Neuronal stem cell (in vitro differentiated cells): Measurements from ENCODE around the gene NR2E1.

Experiments used
- DNase-seq: peaks from one replicate; pipeline ENCODE4 v3.0.0-alpha.2; 2013; ENCODE audit warnings: low spot score
- H2AFZ ChIP-seq: one replicate; pipeline ENCODE4 v1.6.1; 2013; ENCODE audit warnings: mild to moderate bottlenecking, low read length, inconsistent platforms
- H2AK5ac ChIP-seq: 2 replicates; pipeline ENCODE4 v1.6.1; 2013; ENCODE audit warnings: low read depth, mild to moderate bottlenecking, inconsistent platforms, low read length, moderate library complexity, mixed read lengths
- H2BK120ac ChIP-seq: 2 replicates; pipeline ENCODE4 v1.6.1; 2013; ENCODE audit warnings: low read depth, mild to moderate bottlenecking, inconsistent platforms, low read length, moderate library complexity, mixed read lengths
- H2BK12ac ChIP-seq: one replicate; pipeline ENCODE4 v1.6.1; 2013; ENCODE audit warnings: low read length, inconsistent platforms
- H2BK15ac ChIP-seq: 2 replicates; pipeline ENCODE4 v1.6.1; 2013; ENCODE audit warnings: mild to moderate bottlenecking, low read length, inconsistent platforms, mixed read lengths
- H2BK5ac ChIP-seq: one replicate; pipeline ENCODE4 v1.6.1; 2013; ENCODE audit warnings: inconsistent platforms, mild to moderate bottlenecking, low read length, moderate library complexity
- H3K14ac ChIP-seq: one replicate; pipeline ENCODE4 v1.6.1; 2013; ENCODE audit warnings: low read length, inconsistent platforms
- H3K18ac ChIP-seq: 2 replicates; pipeline ENCODE4 v1.6.1; 2013; ENCODE audit warnings: low read length, inconsistent platforms
- H3K23ac ChIP-seq: 2 replicates; pipeline ENCODE4 v1.6.1; 2013; ENCODE audit warnings: low read depth, mild to moderate bottlenecking, mixed read lengths, low read length, inconsistent platforms; ENCODE audit not compliant: poor library complexity
- H3K27ac ChIP-seq: replicated peaks from 3 replicates; pipeline ENCODE4 v1.5.1; 2013; ENCODE audit warnings: low read length, inconsistent platforms
- H3K27me3 ChIP-seq, 3 experiments: 2 replicates each; pipeline ENCODE4 v1.6.1; 2013; ENCODE audit warnings: low read length in 3 of 3, mild to moderate bottlenecking in 2 of 3, inconsistent platforms in 1 of 3, low read depth in 1 of 3, mixed read lengths in 1 of 3, moderate library complexity in 1 of 3; ENCODE audit not compliant: control insufficient read depth in 3 of 3, insufficient read depth in 3 of 3
- H3K36me3 ChIP-seq, 2 donors: replicated peaks in 1 of 2; 2 replicates each; pipeline ENCODE4 v1.6.1; 2013; ENCODE audit warnings: low read length in 2 of 2; ENCODE audit not compliant: control insufficient read depth in 2 of 2, insufficient read depth in 2 of 2
- H3K4ac ChIP-seq: 2 replicates; pipeline ENCODE4 v1.6.1; 2013; ENCODE audit warnings: inconsistent platforms, mild to moderate bottlenecking, low read length, moderate library complexity
- H3K4me1 ChIP-seq, 2 donors: 1 replicate in 1 of 2; 2 replicates in 1 of 2; pipeline ENCODE4 v1.6.1; 2013; ENCODE audit warnings: low read length in 2 of 2, low read depth in 1 of 2; ENCODE audit not compliant: control insufficient read depth in 2 of 2, insufficient read depth in 1 of 2
- H3K4me2 ChIP-seq: one replicate; pipeline ENCODE4 v1.6.1; 2013; ENCODE audit warnings: mild to moderate bottlenecking, low read length, inconsistent platforms; ENCODE audit not compliant: insufficient read depth, poor library complexity, severe bottlenecking
- H3K4me3 ChIP-seq, 2 donors: 2 replicates each; pipeline ENCODE4 v1.5.1; 2013; ENCODE audit warnings: low read length in 2 of 2, mild to moderate bottlenecking in 2 of 2, inconsistent platforms in 1 of 2, moderate library complexity in 1 of 2
- H3K79me1 ChIP-seq: one replicate; pipeline ENCODE4 v1.6.1; 2013; ENCODE audit warnings: low read depth, mild to moderate bottlenecking, inconsistent platforms, low read length, moderate library complexity
- H3K9ac ChIP-seq: one replicate; pipeline ENCODE4 v1.6.1; 2013; ENCODE audit warnings: mild to moderate bottlenecking, low read depth, low read length, inconsistent platforms; ENCODE audit not compliant: poor library complexity
- H3K9me3 ChIP-seq, 2 donors: replicated peaks in 1 of 2; 2 replicates each; pipeline versions ENCODE3 to v1.6.1; 2013; ENCODE audit warnings: low read length in 2 of 2, mild to moderate bottlenecking in 2 of 2, inconsistent platforms in 1 of 2, low read depth in 1 of 2, mixed read lengths in 1 of 2, moderate library complexity in 1 of 2; ENCODE audit not compliant: control insufficient read depth in 2 of 2, insufficient read depth in 1 of 2
- H4K8ac ChIP-seq: one replicate; pipeline ENCODE4 v1.6.1; 2013; ENCODE audit warnings: low read depth, mild to moderate bottlenecking, inconsistent platforms, low read length, moderate library complexity
- H4K91ac ChIP-seq: one replicate; pipeline ENCODE4 v1.6.1; 2013; ENCODE audit warnings: low read length, low read depth, mild to moderate bottlenecking, inconsistent platforms; ENCODE audit not compliant: poor library complexity
- WGBS, 2 donors: extraction: QIAGEN DNeasy Blood & Tissue Kit; methylation state at CpG; one replicate each; pipeline ENCODE4 v1.1.7; 2013; ENCODE audit warnings: missing lambda C conversion rate in 2 of 2, mixed read lengths in 1 of 2; ENCODE audit not compliant: insufficient read length in 2 of 2, insufficient replicate concordance in 1 of 2; ENCODE audit errors: extremely low coverage in 2 of 2; 5-methylcytosine and 5-hydroxymethylcytosine counted together

Gene NR2E1

DNA sequence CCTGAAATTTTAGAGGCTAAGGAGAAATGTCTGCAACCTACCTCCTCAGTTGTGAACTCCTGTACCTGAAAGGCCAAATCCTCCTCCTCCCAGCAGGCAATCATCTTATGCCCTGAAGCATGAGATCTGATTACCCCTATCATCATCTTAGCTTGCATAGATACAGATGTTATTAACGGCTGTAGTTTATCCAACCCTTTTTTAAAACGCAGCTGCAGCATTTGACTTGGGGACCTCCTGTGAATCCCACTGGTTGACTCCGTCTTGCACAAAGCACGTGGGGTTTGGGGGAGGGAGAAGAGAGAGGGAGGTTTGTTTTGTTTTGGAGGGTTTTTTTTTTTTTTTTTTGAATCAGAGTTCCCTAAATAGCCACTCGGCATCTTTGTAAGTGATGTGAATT lies 5.8 kb upstream of the NR2E1 start:
- H4K91ac ChIP-seq = no peak overlapping the region
- no peaks in the 10 kb centered on the region for H3K79me1 ChIP-seq
- H3K4me2 ChIP-seq = no peak overlapping the region
- no peak overlapping the region for H2BK120ac ChIP-seq
- H3K27ac ChIP-seq = no peak overlapping the region
- no peak overlapping the region for H2AK5ac ChIP-seq
- H3K9me3 ChIP-seq = no peaks in the 10 kb centered on the region
- H2BK15ac ChIP-seq = no peak overlapping the region
- H3K4me1 ChIP-seq = peaks cover 20 to 29% of the 10 kb centered on the region in 2 donors
- H3K14ac ChIP-seq = no peak overlapping the region
- H3K18ac ChIP-seq = no peak overlapping the region
- DNase-seq = no peak
- H3K4ac ChIP-seq = no peak overlapping the region
- H2AFZ ChIP-seq = no peak overlapping the region
- no peak overlapping the region for H4K8ac ChIP-seq
- no peak overlapping the region for H3K23ac ChIP-seq
- no peak overlapping the region for H2BK5ac ChIP-seq
- WGBS, 2 donors = no CpG with 5 or more reads among the region's 5 CpGs
- peaks cover 25 to 95% (median 43%) of the 10 kb centered on the region in 3 experiments for H3K27me3 ChIP-seq
- no peak overlapping the region for H3K9ac ChIP-seq
- H3K4me3 ChIP-seq = no peak overlapping the region
- H3K36me3 ChIP-seq = no peaks in the 10 kb centered on the region
- no peak overlapping the region for H2BK12ac ChIP-seq

DNA sequence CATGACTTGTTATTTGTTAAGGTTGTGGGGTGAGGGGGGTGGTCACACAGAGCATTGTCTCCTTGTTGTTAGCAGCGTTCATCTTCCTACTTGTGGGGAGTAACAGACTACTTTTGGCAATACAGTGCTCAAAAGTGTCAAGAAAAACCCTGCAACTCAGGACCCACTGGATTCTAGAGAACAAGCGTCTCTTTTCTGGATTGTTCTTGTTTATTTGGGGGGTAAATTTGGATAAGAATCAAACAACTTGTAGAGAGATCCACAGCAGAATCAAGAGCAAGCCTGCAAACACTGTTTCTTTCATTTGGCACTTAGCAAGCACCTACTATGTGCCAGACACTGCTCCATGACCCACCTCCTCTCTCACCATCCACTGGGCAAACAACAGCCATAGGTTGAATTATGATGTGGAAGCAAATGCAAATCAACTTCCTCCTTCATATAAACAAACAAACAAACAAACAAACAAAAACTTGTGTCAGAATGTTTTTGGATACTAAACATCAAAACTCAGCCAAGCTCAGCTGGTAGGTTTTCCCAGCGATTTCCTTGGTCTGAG lies 4.0 kb upstream of the NR2E1 start:
- Histone ChIP-seq H4K91ac (no peak overlapping the region), H3K27ac (no peak overlapping the region), H4K8ac (no peak overlapping the region), H3K36me3 (no peaks in the 10 kb centered on the region), H2AK5ac (no peak overlapping the region), H2BK5ac (no peak overlapping the region), H3K4me2 (no peak overlapping the region), H3K9ac (no peak overlapping the region), H3K9me3 (no peaks in the 10 kb centered on the region), H3K18ac (no peak overlapping the region), H3K27me3 (peaks cover 42 to 100% (median 60%) of the 10 kb centered on the region in 3 experiments), H3K4me1 (peaks cover 29 to 34% of the 10 kb centered on the region in 2 donors), H3K4ac (no peak overlapping the region), H3K23ac (no peak overlapping the region), H2AFZ (no peak overlapping the region), H2BK12ac (no peak overlapping the region), H3K79me1 (no peaks in the 10 kb centered on the region), H3K14ac (no peak overlapping the region), H2BK120ac (no peak overlapping the region), H3K4me3 (no peak overlapping the region), H2BK15ac (no peak overlapping the region)
- no CpG with 5 or more reads among the region's 3 CpGs for WGBS, 2 donors
- DNase-seq = no peak

DNA sequence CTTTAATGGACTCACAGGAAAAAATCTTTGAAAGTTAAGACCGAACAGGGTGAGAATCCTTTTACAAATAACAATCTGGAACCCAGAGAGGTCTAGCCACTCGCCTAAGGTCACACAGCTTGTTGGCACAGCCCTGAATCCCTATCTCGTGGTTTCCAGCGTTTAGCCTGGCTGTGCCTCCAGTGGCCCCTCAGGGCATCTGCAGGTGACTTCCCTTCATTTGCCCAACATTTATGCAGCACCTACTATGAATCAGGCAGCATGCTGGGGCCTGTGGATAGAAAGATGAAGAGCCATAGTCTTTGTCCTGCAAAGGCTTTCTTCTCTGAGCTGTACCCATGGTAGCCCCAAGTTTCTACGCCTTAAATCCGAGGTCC lies 2.6 kb upstream of the NR2E1 start:
- H3K18ac ChIP-seq = no peak overlapping the region
- no peak overlapping the region for H3K23ac ChIP-seq
- no peak overlapping the region for H2BK12ac ChIP-seq
- no peak for DNase-seq
- H2BK5ac ChIP-seq = no peak overlapping the region
- no peak overlapping the region for H4K91ac ChIP-seq
- H3K4me1 ChIP-seq = peaks cover 35 to 41% of the 10 kb centered on the region in 2 donors
- H3K27ac ChIP-seq = no peak overlapping the region
- H4K8ac ChIP-seq = no peak overlapping the region
- no peaks in the 10 kb centered on the region for H3K9me3 ChIP-seq
- H2BK15ac ChIP-seq = no peak overlapping the region
- no peak overlapping the region for H3K4me3 ChIP-seq
- no peaks in the 10 kb centered on the region for H3K36me3 ChIP-seq
- no CpG with 5 or more reads among the region's 6 CpGs for WGBS, 2 donors
- H2AK5ac ChIP-seq = no peak overlapping the region
- no peaks in the 10 kb centered on the region for H3K79me1 ChIP-seq
- H3K14ac ChIP-seq = no peak overlapping the region
- H3K4me2 ChIP-seq = no peak overlapping the region
- no peak overlapping the region for H3K9ac ChIP-seq
- H3K27me3 ChIP-seq = peaks cover 46 to 100% (median 74%) of the 10 kb centered on the region in 3 experiments
- no peak overlapping the region for H3K4ac ChIP-seq
- no peak overlapping the region for H2BK120ac ChIP-seq
- H2AFZ ChIP-seq = no peak overlapping the region

DNA sequence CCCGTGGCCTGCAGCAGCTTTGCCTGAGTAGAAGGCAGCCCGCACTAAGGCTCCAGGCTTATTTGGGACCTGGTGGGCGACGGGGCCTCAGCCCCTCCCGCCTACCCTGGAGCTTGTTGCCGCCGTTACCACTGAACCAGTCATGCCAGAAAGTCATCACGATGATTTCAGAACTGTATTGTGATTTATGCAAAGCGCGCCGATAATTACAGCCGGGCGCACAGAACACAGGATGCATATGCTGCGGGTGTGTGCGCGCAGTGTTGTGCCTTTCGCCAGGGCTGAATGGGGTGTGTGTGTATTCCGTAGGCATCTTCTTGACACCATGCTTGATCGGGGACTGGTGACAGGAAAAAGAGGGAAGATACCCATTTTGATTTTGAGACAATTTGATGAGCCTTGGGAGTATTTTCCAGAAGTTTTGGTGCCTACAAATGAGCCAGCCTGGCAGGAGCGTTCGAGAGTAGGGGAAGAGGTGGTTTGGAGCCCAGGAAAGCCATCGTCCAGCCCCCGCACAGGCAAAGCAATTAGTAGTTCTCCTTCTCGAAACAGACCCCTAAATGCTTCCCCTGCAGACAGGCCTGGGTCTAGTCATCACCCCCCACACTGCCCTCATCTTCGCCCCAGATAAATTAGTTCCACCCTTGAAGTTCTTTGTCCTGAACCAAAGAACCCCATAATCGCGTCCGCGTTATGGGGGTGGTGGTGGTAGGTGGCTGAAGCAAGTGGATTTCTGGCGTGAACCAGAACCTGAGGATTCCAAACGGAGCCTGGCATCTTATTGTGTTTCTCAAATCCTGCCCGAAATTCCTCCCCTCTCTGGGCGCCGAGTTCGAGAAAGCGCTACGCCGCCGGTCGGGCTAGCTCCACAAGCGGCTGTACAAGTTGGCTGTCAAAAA lies 1.9 kb upstream of the NR2E1 start:
- no CpG with 5 or more reads among the region's 41 CpGs for WGBS, 2 donors
- H3K23ac ChIP-seq = no peak overlapping the region
- peaks cover 34 to 44% of the 10 kb centered on the region in 2 donors for H3K4me1 ChIP-seq
- no peak overlapping the region for H3K4ac ChIP-seq
- peak overlapping the region; percentile 83 for H2AK5ac ChIP-seq
- H3K4me2 ChIP-seq = peak overlapping the region; percentile 55
- no peak overlapping the region for H4K8ac ChIP-seq
- peak overlapping the region; percentile 50 for H2BK15ac ChIP-seq
- no peak overlapping the region for H2AFZ ChIP-seq
- no peaks in the 10 kb centered on the region for H3K79me1 ChIP-seq
- H3K14ac ChIP-seq = peak overlapping the region; percentile 32
- H3K18ac ChIP-seq = peak overlapping the region; percentile 54
- DNase-seq = no peak
- H3K36me3 ChIP-seq = no peaks in the 10 kb centered on the region
- H4K91ac ChIP-seq = no peak overlapping the region
- H3K27ac ChIP-seq = no peak overlapping the region
- no peak overlapping the region for H2BK12ac ChIP-seq
- H3K9ac ChIP-seq = no peak overlapping the region
- H3K9me3 ChIP-seq = no peaks in the 10 kb centered on the region
- H2BK5ac ChIP-seq = peak overlapping the region; percentile 27
- no peak overlapping the region for H3K4me3 ChIP-seq
- peaks cover 49 to 100% (median 81%) of the 10 kb centered on the region in 3 experiments for H3K27me3 ChIP-seq
- no peak overlapping the region for H2BK120ac ChIP-seq
